ENCODE results near the gene GUCY2D. TPM values are rescaled to one million over a fixed set of nuclear protein-coding genes. Genes with fewer than 3 reads are reported as not detected.

Gene GUCY2D
- total RNA-seq, 4 donors from 2014 or later: not detected

GRCh38 chr17:7974638-7975131 lies 27.7 kb upstream of the GUCY2D start:
- DNase-seq (ENCODE audit: low spot score in 2 of 2): no peak

DNA sequence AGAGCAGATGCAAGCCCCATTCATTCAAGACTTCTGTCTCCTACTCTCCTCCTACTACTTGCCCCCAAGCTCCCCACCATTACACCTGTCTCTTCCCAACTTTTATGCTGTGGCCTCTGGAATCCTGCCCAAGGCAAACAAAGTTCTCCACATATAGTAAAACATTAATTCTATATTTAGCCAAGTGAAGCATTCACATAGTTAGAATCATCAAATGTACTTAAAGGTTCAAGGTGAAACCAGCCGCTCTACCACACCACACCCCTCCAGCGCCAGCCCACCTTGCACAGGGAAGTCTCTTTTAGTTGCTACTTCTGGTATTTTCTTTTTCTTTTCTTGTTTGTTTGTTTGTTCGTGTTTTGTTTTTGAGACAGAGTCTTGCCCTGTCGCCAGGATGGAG lies 25.4 kb upstream of the GUCY2D start:
- 87% methylated on average over 4 of the region's 4 CpGs for WGBS
- H3K4me3 ChIP-seq: no peak overlapping the region
- TF ChIP-seq CTCF (IDR thresholded peaks at IDR 0.05) (no peak), POLR2AphosphoS5 (IDR thresholded peaks at IDR 0.05) (no peak), POLR2A (IDR thresholded peaks at IDR 0.05) (no peak), EP300 (IDR thresholded peaks at IDR 0.05) (no peak)
- no peaks in the 10 kb centered on the region for H3K36me3 ChIP-seq
- H3K4me1 ChIP-seq: peaks cover 2% of the 10 kb centered on the region
- H3K27ac ChIP-seq: no peak overlapping the region
- H3K9me3 ChIP-seq: peaks cover 5% of the 10 kb centered on the region
- H3K27me3 ChIP-seq: no peaks in the 10 kb centered on the region
- DNase-seq (ENCODE audit: low spot score in 2 of 2): no peak

More at GRCh38 chr17:7974638-7975131, 27.7 kb upstream of the GUCY2D start:
- no peak overlapping the region for H3K4me3 ChIP-seq
- H3K9me3 ChIP-seq: peaks cover 5% of the 10 kb centered on the region
- TF ChIP-seq POLR2A (IDR thresholded peaks at IDR 0.05) (no peak), CTCF (IDR thresholded peaks at IDR 0.05) (no peak), EP300 (IDR thresholded peaks at IDR 0.05) (no peak), POLR2AphosphoS5 (IDR thresholded peaks at IDR 0.05) (no peak)
- H3K27ac ChIP-seq: no peak overlapping the region
- peaks cover 4% of the 10 kb centered on the region for H3K4me1 ChIP-seq
- H3K36me3 ChIP-seq: no peaks in the 10 kb centered on the region
- no peaks in the 10 kb centered on the region for H3K27me3 ChIP-seq

- H3K27me3 ChIP-seq: no peaks in the 10 kb centered on the region
- 80% methylated on average over 5 of the region's 5 CpGs for WGBS
- peaks cover 5% of the 10 kb centered on the region for H3K9me3 ChIP-seq
- H3K4me3 ChIP-seq: no peak overlapping the region
- H3K27ac ChIP-seq: no peak overlapping the region
- no peak for TF ChIP-seq CTCF (IDR thresholded peaks at IDR 0.05)
- TF ChIP-seq POLR2AphosphoS5 (IDR thresholded peaks at IDR 0.05): no peak
- DNase-seq (ENCODE audit: low spot score in 2 of 2): no peak
- no peaks in the 10 kb centered on the region for H3K36me3 ChIP-seq
- H3K4me1 ChIP-seq: no peaks in the 10 kb centered on the region
These were observed 24.6 kb upstream of the GUCY2D start for GRCh38 chr17:7977805-7978204.

- H3K4me3 ChIP-seq: no peak overlapping the region
- no peaks in the 10 kb centered on the region for H3K9me3 ChIP-seq
- no peaks in the 10 kb centered on the region for H3K36me3 ChIP-seq
- H3K27ac ChIP-seq: no peak overlapping the region
- TF ChIP-seq POLR2AphosphoS5 (IDR thresholded peaks at IDR 0.05): no peak
- no peak for TF ChIP-seq EP300 (IDR thresholded peaks at IDR 0.05)
- TF ChIP-seq CTCF (IDR thresholded peaks at IDR 0.05): no peak
- TF ChIP-seq POLR2A (IDR thresholded peaks at IDR 0.05): no peak
- 54% methylated on average over 7 of the region's 7 CpGs for WGBS
- DNase-seq (ENCODE audit: low spot score in 2 of 2): peak in 1 of 2 donors; percentile 57
- no peaks in the 10 kb centered on the region for H3K4me1 ChIP-seq
- H3K27me3 ChIP-seq: peaks cover 12% of the 10 kb centered on the region
These were observed 20.2 kb upstream of the GUCY2D start for GRCh38 chr17:7982173-7982572.

DNA sequence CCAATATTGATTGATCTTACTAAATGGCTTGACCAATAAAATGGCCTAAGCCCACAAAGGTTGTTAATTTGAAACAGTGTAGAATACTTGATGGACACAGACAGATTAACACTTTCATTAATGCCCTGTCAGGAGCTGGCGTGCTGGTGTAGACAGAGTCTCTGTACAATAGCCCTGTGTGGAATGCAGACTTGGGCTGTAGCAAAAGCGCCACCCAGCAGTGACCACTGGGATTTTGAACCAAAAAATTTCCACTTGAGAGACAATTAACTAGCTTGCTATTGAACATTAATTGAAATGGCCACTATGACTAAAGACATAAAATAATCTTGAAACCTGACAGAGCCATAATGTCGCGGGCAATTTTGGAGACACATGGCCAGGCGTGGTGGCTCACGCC lies 19.7 kb upstream of the GUCY2D start:
- Histone ChIP-seq H3K4me1 (no peaks in the 10 kb centered on the region), H3K36me3 (no peaks in the 10 kb centered on the region), H3K9me3 (no peaks in the 10 kb centered on the region), H3K4me3 (no peak overlapping the region), H3K27ac (no peak overlapping the region), H3K27me3 (peaks cover 15% of the 10 kb centered on the region)
- peak in 1 of 2 donors; percentile 41 for DNase-seq (ENCODE audit: low spot score in 2 of 2)
- 85% methylated on average over 6 of the region's 6 CpGs for WGBS
- TF ChIP-seq POLR2A (IDR thresholded peaks at IDR 0.05) (no peak), EP300 (IDR thresholded peaks at IDR 0.05) (no peak), POLR2AphosphoS5 (IDR thresholded peaks at IDR 0.05) (no peak), CTCF (IDR thresholded peaks at IDR 0.05) (no peak)

All from suprapubic skin (tissue), 4 donors.